Measurements from ENCODE around the gene MIS18BP1. TPM values are rescaled to one million over a fixed set of nuclear protein-coding genes. Genes with fewer than 3 reads are reported as not detected.
"Not testable (repeated sequence)": the region's sequence is repeated elsewhere in the genome, so short reads cannot be mapped to it uniquely, and the experiment has no call there.

Gene MIS18BP1
- total RNA-seq, result 10 to 100 TPM; 23.2 to 30.6 (median 27.3) TPM

GRCh38 chr14:45253070-45253753 is at the start of gene MIS18BP1:
Gene MIS18BP1 (minus strand): TSS chr14:45253202. CDS start chr14:45247286, 5,916 bp downstream.
- peak in 1 of 3 donors; percentile 7 for TF ChIP-seq CTCF (IDR thresholded peaks at IDR 0.05)
- no peak for TF ChIP-seq POLR2A (IDR thresholded peaks at IDR 0.05)
- 1 to 2% methylated on average over 38 to 45 of the region's 61 CpGs for WGBS, 2 donors
- H3K4me3 ChIP-seq (ENCODE audit: low read depth, poor library complexity, severe bottlenecking), result peak within 1 kb of the TSS; percentile 64
- intact Hi-C loops (cut with DNase I; ENCODE audit: low total_unique reads), result no loop called here
- peak; percentile 95 to 99 for DNase-seq (ENCODE audit: low spot score in 2 of 2)

GRCh38 chr14:45298423-45299117 is 45.6 kb upstream of the MIS18BP1 start:
- intact Hi-C loops (cut with DNase I; ENCODE audit: low total_unique reads), result no loop called here
- 73 to 82% methylated on average over 4 of the region's 4 CpGs for WGBS, 2 donors
- no peak overlapping the region for H3K4me3 ChIP-seq (ENCODE audit: low read depth, poor library complexity, severe bottlenecking)
- TF ChIP-seq POLR2A (IDR thresholded peaks at IDR 0.05), result no peak
- TF ChIP-seq CTCF (IDR thresholded peaks at IDR 0.05), result no peak
- DNase-seq (ENCODE audit: low spot score in 2 of 2), result no peak

- intact Hi-C loops (cut with DNase I; ENCODE audit: low total_unique reads); H3K4me3 ChIP-seq (ENCODE audit: low read depth, poor library complexity, severe bottlenecking); DNase-seq (ENCODE audit: low spot score in 2 of 2): not testable (repeated sequence)
- WGBS, 2 donors, result 43 to 48% methylated on average over 1 of the region's 1 CpG
Observed at GRCh38 chr14:45294796-45295195, 41.8 kb upstream of the MIS18BP1 start.

GRCh38 chr14:45290547-45290946 is 37.5 kb upstream of the MIS18BP1 start:
- no peak for TF ChIP-seq CTCF (IDR thresholded peaks at IDR 0.05)
- no peak for TF ChIP-seq POLR2A (IDR thresholded peaks at IDR 0.05)
- intact Hi-C loops (cut with DNase I; ENCODE audit: low total_unique reads), result no loop called here
- no peak for DNase-seq (ENCODE audit: low spot score in 2 of 2)
- no peak overlapping the region for H3K4me3 ChIP-seq (ENCODE audit: low read depth, poor library complexity, severe bottlenecking)

GRCh38 chr14:45287610-45288009 is 34.6 kb upstream of the MIS18BP1 start:
- intact Hi-C loops (cut with DNase I; ENCODE audit: low total_unique reads), result no loop called here
- H3K4me3 ChIP-seq (ENCODE audit: low read depth, poor library complexity, severe bottlenecking), result no peak overlapping the region
- DNase-seq (ENCODE audit: low spot score in 2 of 2), result no peak
- WGBS, 2 donors, result 53 to 55% methylated on average over 2 of the region's 2 CpGs
- TF ChIP-seq CTCF (IDR thresholded peaks at IDR 0.05) (no peak), POLR2A (IDR thresholded peaks at IDR 0.05) (no peak)

- intact Hi-C loops (cut with DNase I; ENCODE audit: low total_unique reads), result no loop called here
- H3K4me3 ChIP-seq (ENCODE audit: low read depth, poor library complexity, severe bottlenecking), result no peak overlapping the region
- DNase-seq (ENCODE audit: low spot score in 2 of 2), result no peak
- WGBS, 2 donors, result 76 to 87% methylated on average over 2 of the region's 2 CpGs
- TF ChIP-seq POLR2A (IDR thresholded peaks at IDR 0.05), result no peak
- no peak for TF ChIP-seq CTCF (IDR thresholded peaks at IDR 0.05)
Observed at GRCh38 chr14:45284802-45285201, 31.8 kb upstream of the MIS18BP1 start.

- H3K4me3 ChIP-seq (ENCODE audit: low read depth, poor library complexity, severe bottlenecking); DNase-seq (ENCODE audit: low spot score in 2 of 2); intact Hi-C loops (cut with DNase I; ENCODE audit: low total_unique reads): not testable (repeated sequence)
- WGBS, 2 donors, result 86 to 89% methylated on average over 12 of the region's 12 CpGs
Observed at GRCh38 chr14:45281731-45282400, 28.9 kb upstream of the MIS18BP1 start.
